ENCODE measurements around the gene NR3C2. TPM values are rescaled to one million over a fixed set of nuclear protein-coding genes. Genes with fewer than 3 reads are reported as not detected.

The NR3C2 gene
- 10 to 100 TPM; 13.1 to 24.1 (median 14.6) TPM for total RNA-seq

GRCh38 chr4:148441986-148442831 lies at the start of gene NR3C2:
Gene NR3C2, minus strand, starts transcription at chr4:148442414.
- H3K9me3 ChIP-seq = no peaks in the 10 kb centered on the region
- peak within 1 kb of the TSS; percentile 77 to 96 (median 93) for H3K27ac ChIP-seq
- peak; percentile 68 to 99 for TF ChIP-seq EP300 (IDR thresholded peaks at IDR 0.05)
- peak; percentile 99 for TF ChIP-seq POLR2A (IDR thresholded peaks at IDR 0.05)
- TF ChIP-seq, protein P1, sequence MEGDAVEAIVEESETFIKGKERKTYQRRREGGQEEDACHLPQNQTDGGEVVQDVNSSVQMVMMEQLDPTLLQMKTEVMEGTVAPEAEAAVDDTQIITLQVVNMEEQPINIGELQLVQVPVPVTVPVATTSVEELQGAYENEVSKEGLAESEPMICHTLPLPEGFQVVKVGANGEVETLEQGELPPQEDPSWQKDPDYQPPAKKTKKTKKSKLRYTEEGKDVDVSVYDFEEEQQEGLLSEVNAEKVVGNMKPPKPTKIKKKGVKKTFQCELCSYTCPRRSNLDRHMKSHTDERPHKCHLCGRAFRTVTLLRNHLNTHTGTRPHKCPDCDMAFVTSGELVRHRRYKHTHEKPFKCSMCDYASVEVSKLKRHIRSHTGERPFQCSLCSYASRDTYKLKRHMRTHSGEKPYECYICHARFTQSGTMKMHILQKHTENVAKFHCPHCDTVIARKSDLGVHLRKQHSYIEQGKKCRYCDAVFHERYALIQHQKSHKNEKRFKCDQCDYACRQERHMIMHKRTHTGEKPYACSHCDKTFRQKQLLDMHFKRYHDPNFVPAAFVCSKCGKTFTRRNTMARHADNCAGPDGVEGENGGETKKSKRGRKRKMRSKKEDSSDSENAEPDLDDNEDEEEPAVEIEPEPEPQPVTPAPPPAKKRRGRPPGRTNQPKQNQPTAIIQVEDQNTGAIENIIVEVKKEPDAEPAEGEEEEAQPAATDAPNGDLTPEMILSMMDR (IDR thresholded peaks at IDR 0.05) = peak in 2 of 5 experiments; percentile 40 to 42
- DNase-seq (ENCODE audit: low spot score in 2 of 2) = peak; percentile 99
- peak within 1 kb of the TSS; percentile 86 to 96 (median 90) for H3K4me3 ChIP-seq
- H3K4me1 ChIP-seq = peaks cover 0 to 48% (median 9%) of the 10 kb centered on the region in 4 donors
- H3K27me3 ChIP-seq = no peaks in the 10 kb centered on the region
- whole genome bisulfite sequencing, 2 donors = 1% methylated on average over 47 to 65 of the region's 65 CpGs
- H3K36me3 ChIP-seq = no peaks in the 10 kb centered on the region

GRCh38 chr4:148487181-148487580 lies 45.0 kb upstream of the NR3C2 start:
- H3K9me3 ChIP-seq = peaks cover 0 to 15% (median 2%) of the 10 kb centered on the region in 4 donors

GRCh38 chr4:148481636-148482035 lies 39.4 kb upstream of the NR3C2 start:
- H3K4me3 ChIP-seq = no peak overlapping the region
- H3K27me3 ChIP-seq = no peaks in the 10 kb centered on the region
- TF ChIP-seq POLR2A (IDR thresholded peaks at IDR 0.05) (no peak), EP300 (IDR thresholded peaks at IDR 0.05) (no peak)
- TF ChIP-seq, protein P1 (IDR thresholded peaks at IDR 0.05) = no peak
- no peak overlapping the region for H3K27ac ChIP-seq
- no peak for DNase-seq (ENCODE audit: low spot score in 2 of 2)
- H3K9me3 ChIP-seq = peaks cover 0 to 15% (median 2%) of the 10 kb centered on the region in 4 donors
- WGBS, 2 donors = 64 to 68% methylated on average over 3 of the region's 3 CpGs
- H3K4me1 ChIP-seq = no peaks in the 10 kb centered on the region
- H3K36me3 ChIP-seq = no peaks in the 10 kb centered on the region

More at GRCh38 chr4:148487181-148487580, 45.0 kb upstream of the NR3C2 start:
- no peak overlapping the region for H3K4me3 ChIP-seq
- TF ChIP-seq, protein P1 (IDR thresholded peaks at IDR 0.05) = no peak
- TF ChIP-seq POLR2A (IDR thresholded peaks at IDR 0.05) = no peak
- no peak for TF ChIP-seq EP300 (IDR thresholded peaks at IDR 0.05)
- H3K27ac ChIP-seq = no peak overlapping the region
- H3K27me3 ChIP-seq = no peaks in the 10 kb centered on the region
- H3K4me1 ChIP-seq = no peaks in the 10 kb centered on the region
- no peaks in the 10 kb centered on the region for H3K36me3 ChIP-seq
- no peak for DNase-seq (ENCODE audit: low spot score in 2 of 2)
- WGBS, 2 donors = 47 to 57% methylated on average over 2 of the region's 2 CpGs

DNA sequence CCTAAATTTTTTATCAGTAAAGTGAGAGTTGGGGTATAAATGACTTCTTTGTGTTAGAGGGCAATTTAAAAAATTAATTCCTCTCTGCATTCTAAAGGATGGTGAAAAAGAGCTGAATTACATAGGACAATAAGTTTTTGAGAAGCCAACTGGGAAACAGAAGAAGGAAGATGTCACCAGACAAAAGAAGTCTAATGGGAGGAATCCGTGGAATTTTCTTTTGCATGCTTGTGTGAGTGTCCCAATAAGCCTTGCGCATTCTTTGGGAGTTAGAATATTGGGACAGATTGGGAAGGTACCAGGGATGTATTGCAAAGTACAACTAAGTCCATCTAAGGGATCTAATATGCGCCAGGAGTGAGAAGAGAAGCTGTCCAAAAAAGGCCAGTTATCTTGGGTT lies 35.1 kb upstream of the NR3C2 start:
- H3K27me3 ChIP-seq = no peaks in the 10 kb centered on the region
- H3K27ac ChIP-seq = no peak overlapping the region
- H3K4me1 ChIP-seq = no peaks in the 10 kb centered on the region
- 54 to 63% methylated on average over 3 of the region's 3 CpGs for WGBS, 2 donors
- DNase-seq (ENCODE audit: low spot score in 2 of 2) = no peak
- H3K36me3 ChIP-seq = no peaks in the 10 kb centered on the region
- peaks cover 0 to 10% (median 2%) of the 10 kb centered on the region in 4 donors for H3K9me3 ChIP-seq
- no peak overlapping the region for H3K4me3 ChIP-seq
- TF ChIP-seq POLR2A (IDR thresholded peaks at IDR 0.05) = no peak
- TF ChIP-seq, protein P1 (IDR thresholded peaks at IDR 0.05) = no peak
- TF ChIP-seq EP300 (IDR thresholded peaks at IDR 0.05) = no peak

DNA sequence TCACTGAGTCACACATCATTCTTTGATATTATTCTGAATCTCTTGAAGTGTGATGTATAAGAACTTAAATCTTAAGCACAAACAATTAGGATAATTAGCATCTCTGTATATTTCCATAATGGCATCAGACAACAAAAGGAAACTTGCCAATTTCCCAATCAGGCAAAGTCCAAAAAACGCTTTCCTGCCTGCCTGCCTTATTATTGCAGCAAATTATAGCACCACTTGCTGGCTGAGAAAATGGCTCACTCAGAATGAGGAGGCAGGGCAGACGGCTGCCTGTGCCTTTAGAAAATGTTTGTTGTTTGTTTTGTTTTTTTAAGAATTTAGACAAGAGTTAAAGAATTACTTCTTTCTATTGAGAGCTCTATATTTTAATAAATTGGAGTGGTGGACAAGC lies 27.7 kb upstream of the NR3C2 start:
- 48 to 55% methylated on average over 2 of the region's 2 CpGs for WGBS, 2 donors
- H3K36me3 ChIP-seq = no peaks in the 10 kb centered on the region
- no peaks in the 10 kb centered on the region for H3K27me3 ChIP-seq
- H3K27ac ChIP-seq = no peak overlapping the region
- no peak for DNase-seq (ENCODE audit: low spot score in 2 of 2)
- peaks cover 0 to 6% (median 0%) of the 10 kb centered on the region in 4 donors for H3K9me3 ChIP-seq
- TF ChIP-seq, protein P1 (IDR thresholded peaks at IDR 0.05) = no peak
- TF ChIP-seq EP300 (IDR thresholded peaks at IDR 0.05) (no peak), POLR2A (IDR thresholded peaks at IDR 0.05) (no peak)
- no peaks in the 10 kb centered on the region for H3K4me1 ChIP-seq
- no peak overlapping the region for H3K4me3 ChIP-seq

All from tibial nerve (tissue), 4 donors.